Thyroid gland (tissue), 4 donors: ENCODE results near the gene TLE6.

Source experiments
- CTCF ChIP-seq, 6 experiments: fragments of 200-600 bp in 3 of 6; fragments of 450-650 bp in 3 of 6; sonication (generic) in 3 of 6; IDR thresholded peaks; one replicate each; pipeline ENCODE4 v1.5.1; 2016 to 2019; ENCODE audit warnings: antibody characterized with exemption in 6 of 6, mild to moderate bottlenecking in 2 of 6, inconsistent platforms in 1 of 6, moderate library complexity in 1 of 6
- POLR2A ChIP-seq, 2 donors: fragments of 450-650 bp; IDR thresholded peaks; one replicate each; pipeline ENCODE4 v1.6.1; 2017; ENCODE audit warnings: antibody characterized with exemption in 2 of 2, mild to moderate bottlenecking in 2 of 2, moderate library complexity in 1 of 2

GRCh38 chr19:2977001-2977745 lies at the start of gene TLE6:
- peak in 1 of 2 donors; percentile 12 for TF ChIP-seq POLR2A (IDR thresholded peaks at IDR 0.05)
- TF ChIP-seq CTCF (IDR thresholded peaks at IDR 0.05) = no peak
